A673 (cell line): ENCODE results near the gene WSCD2. TPM values are rescaled to one million over a fixed set of nuclear protein-coding genes. Genes with fewer than 3 reads are reported as not detected.
A peak's percentile ranks its signal among the peaks of the same experiment; 100 is the strongest.

Experiments used
- BruUV-seq: library from RNA; stranded (reverse); fragments of 400-500 nt; replicated peaks from 2 replicates; lab custom pipeline; 2021; lab: Mats Ljungman, UMichigan
- CTCF ChIA-PET: fragments of 300-600 bp; sonication (Branson Sonifier 250); formaldehyde crosslinking; loops from one replicate; lab custom pipeline; 2022; ENCODE audit warnings: antibody characterized with exemption; lab: Charles Lee
- POLR2A ChIA-PET: fragments of 300-600 bp; sonication (Branson Sonifier 250); formaldehyde crosslinking; loops from one replicate; lab custom pipeline; 2022; ENCODE audit warnings: antibody characterized with exemption; ENCODE audit not compliant: low non-redundant PET; lab: Charles Lee
- DNase-seq: peaks from one replicate; pipeline ENCODE4 v3.0.0-alpha.2; 2015; ENCODE audit warnings: low spot score
- H3K27ac ChIP-seq: fragments of 200-600 bp; sonication (generic); 2 replicates; pipeline ENCODE4 v1.5.1; 2016; ENCODE audit warnings: mixed run types, low read depth, mild to moderate bottlenecking, mixed read lengths, antibody characterized with exemption, low read length; ENCODE audit not compliant: poor library complexity, severe bottlenecking
- H3K27me3 ChIP-seq: fragments of 200-600 bp; sonication (generic); replicated peaks from 2 replicates; pipeline ENCODE4 v1.6.1; 2017; ENCODE audit warnings: mixed run types, low read depth, mild to moderate bottlenecking, mixed read lengths, antibody characterized with exemption, low read length; ENCODE audit not compliant: insufficient read depth, poor library complexity
- H3K36me3 ChIP-seq: fragments of 200-600 bp; sonication (generic); 2 replicates; pipeline ENCODE4 v1.6.1; 2016; ENCODE audit warnings: mixed run types, mild to moderate bottlenecking, mixed read lengths, antibody characterized with exemption, low read length; ENCODE audit not compliant: insufficient read depth, poor library complexity, severe bottlenecking
- H3K4me1 ChIP-seq: fragments of 200-600 bp; sonication (generic); 2 replicates; pipeline ENCODE4 v1.6.1; 2017; ENCODE audit warnings: mixed run types, mild to moderate bottlenecking, mixed read lengths, antibody characterized with exemption, low read length; ENCODE audit not compliant: insufficient read depth, poor library complexity, severe bottlenecking
- H3K4me3 ChIP-seq: fragments of 200-600 bp; sonication (generic); 2 replicates; pipeline ENCODE4 v1.5.1; 2016; ENCODE audit warnings: low read depth, mixed run types, mild to moderate bottlenecking, mixed read lengths, low read length; ENCODE audit not compliant: poor library complexity, severe bottlenecking
- H3K9me3 ChIP-seq: fragments of 200-600 bp; sonication (generic); 2 replicates; pipeline ENCODE4 v1.6.1; 2016; ENCODE audit warnings: mixed run types, low read depth, mild to moderate bottlenecking, mixed read lengths, antibody characterized with exemption, low read length; ENCODE audit not compliant: poor library complexity, severe bottlenecking
- EZH2 ChIP-seq: fragments of 200-600 bp; sonication (generic); IDR thresholded peaks from 2 replicates; pipeline ENCODE4 v1.6.1; 2017; ENCODE audit warnings: borderline replicate concordance, low read depth, mild to moderate bottlenecking, mixed read lengths, antibody characterized with exemption, low read length; ENCODE audit not compliant: poor library complexity, severe bottlenecking
- intact Hi-C: fragments of 100-400 bp; cut with micrococcal nuclease; formaldehyde crosslinking; loops from one replicate; pipeline ENCODE4 v1.10.0; 2022; ENCODE audit not compliant: unreplicated experiment
- total RNA-seq: library from RNA; stranded (reverse); gene quantifications from 2 replicates; pipeline ENCODE4 v1.2.3, GENCODE V29; 2021
- TF ChIP-seq, protein P1 (sequence below): fragments of 300-800, 200-600 bp; sonication (generic); conservative IDR thresholded peaks from 2 replicates; pipeline ENCODE4 v1.5.1; 2017; ENCODE audit warnings: low read depth, mild to moderate bottlenecking, antibody characterized with exemption, low read length, moderate library complexity, mixed read lengths

Gene WSCD2
- total RNA-seq, 1 experiment from 2014 or later: not detected

DNA sequence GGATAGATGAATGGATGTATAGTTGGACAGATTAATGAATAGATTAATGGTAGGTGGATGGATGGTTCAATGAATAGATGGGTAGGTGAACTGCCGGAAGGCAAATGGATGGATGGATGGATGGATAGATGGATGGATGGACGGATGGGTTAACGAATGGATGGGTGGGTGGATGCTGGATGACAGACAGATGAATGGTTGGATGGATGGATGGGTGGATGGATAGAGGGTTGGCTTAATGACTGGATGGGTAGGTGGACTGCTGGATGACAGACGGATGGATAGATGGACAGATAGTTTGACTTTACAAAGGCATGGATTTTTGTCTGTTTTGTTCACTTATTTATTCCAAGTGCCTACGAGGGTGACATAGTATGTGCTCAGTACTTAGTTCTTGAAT, 64.4 kb downstream of the WSCD2 start:
- intact Hi-C loops: loop anchor here (5.0 to 10.0 kb wide), 2 partner anchors 201 to 261 kb away; no protein-coding TSS in a partner anchor
- Histone ChIP-seq H3K4me1 (no peaks in the 10 kb centered on the region), H3K4me3 (no peak overlapping the region), H3K27me3 (peaks cover 7% of the 10 kb centered on the region), H3K36me3 (no peaks in the 10 kb centered on the region), H3K9me3 (no peaks in the 10 kb centered on the region), H3K27ac (no peak overlapping the region)
- no peak for DNase-seq
- CTCF ChIA-PET: no interaction called here
- POLR2A ChIA-PET: no interaction called here
- no peak for TF ChIP-seq EZH2
- TF ChIP-seq, protein P1, sequence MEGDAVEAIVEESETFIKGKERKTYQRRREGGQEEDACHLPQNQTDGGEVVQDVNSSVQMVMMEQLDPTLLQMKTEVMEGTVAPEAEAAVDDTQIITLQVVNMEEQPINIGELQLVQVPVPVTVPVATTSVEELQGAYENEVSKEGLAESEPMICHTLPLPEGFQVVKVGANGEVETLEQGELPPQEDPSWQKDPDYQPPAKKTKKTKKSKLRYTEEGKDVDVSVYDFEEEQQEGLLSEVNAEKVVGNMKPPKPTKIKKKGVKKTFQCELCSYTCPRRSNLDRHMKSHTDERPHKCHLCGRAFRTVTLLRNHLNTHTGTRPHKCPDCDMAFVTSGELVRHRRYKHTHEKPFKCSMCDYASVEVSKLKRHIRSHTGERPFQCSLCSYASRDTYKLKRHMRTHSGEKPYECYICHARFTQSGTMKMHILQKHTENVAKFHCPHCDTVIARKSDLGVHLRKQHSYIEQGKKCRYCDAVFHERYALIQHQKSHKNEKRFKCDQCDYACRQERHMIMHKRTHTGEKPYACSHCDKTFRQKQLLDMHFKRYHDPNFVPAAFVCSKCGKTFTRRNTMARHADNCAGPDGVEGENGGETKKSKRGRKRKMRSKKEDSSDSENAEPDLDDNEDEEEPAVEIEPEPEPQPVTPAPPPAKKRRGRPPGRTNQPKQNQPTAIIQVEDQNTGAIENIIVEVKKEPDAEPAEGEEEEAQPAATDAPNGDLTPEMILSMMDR: no peak
- no TSS peak for BruUV-seq

DNA sequence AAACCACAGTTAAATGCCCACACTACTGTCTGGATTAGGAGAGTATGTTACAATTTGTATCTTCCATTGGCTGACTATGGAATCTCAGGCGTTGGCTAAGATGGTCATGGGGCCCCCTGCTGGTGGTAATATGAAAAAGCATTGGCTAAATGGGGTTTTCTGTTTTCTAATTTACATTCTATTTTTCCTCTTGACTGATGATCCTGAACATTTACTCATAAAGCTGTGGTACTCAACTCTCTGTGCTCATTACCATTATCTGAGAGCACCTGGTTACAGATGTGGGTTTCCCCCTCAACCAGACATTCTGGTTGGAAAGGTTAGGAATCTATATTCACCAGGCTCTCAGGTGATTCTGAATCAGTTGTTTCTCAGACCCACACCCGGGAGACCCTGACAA, 64.8 kb downstream of the WSCD2 start:
- POLR2A ChIA-PET: no interaction called here

DNA sequence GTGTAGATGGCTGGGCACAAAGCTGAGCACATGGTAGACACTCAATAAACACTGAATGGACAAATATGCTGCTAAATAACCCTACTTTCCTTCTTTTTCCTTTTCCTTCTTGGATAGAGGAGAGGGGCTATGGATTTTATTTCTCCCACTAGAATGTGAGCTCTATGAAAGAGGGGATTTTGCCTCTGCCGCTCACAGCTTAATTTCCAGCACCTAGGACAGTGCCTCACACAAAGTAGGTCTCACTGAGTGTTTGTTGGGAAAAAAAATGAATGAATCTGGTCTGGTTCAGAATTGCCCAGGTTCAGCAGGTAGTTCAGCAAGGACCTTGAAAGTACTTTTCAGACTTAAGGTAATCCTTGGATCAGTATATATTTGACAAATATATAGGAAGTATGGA, 65.5 kb downstream of the WSCD2 start:
- no peaks in the 10 kb centered on the region for H3K36me3 ChIP-seq
- BruUV-seq: no TSS peak
- POLR2A ChIA-PET: no interaction called here
- H3K4me1 ChIP-seq: no peaks in the 10 kb centered on the region
- no peak overlapping the region for H3K27ac ChIP-seq
- intact Hi-C loops: loop anchor here (5.0 to 10.0 kb wide), 2 partner anchors 202 to 260 kb away; no protein-coding TSS in a partner anchor
- no peaks in the 10 kb centered on the region for H3K9me3 ChIP-seq
- no peaks in the 10 kb centered on the region for H3K27me3 ChIP-seq
- no peak for DNase-seq
- TF ChIP-seq, protein P1: no peak
- no peak for TF ChIP-seq EZH2
- CTCF ChIA-PET: interaction anchor here (0.6 kb wide), 1 partner anchor 278 kb away, joined by 8 read pairs; no protein-coding TSS in a partner anchor
- no peak overlapping the region for H3K4me3 ChIP-seq

More for the DNA sequence above, 64.8 kb downstream of the WSCD2 start:
- no peak for TF ChIP-seq EZH2
- TF ChIP-seq, protein P1: peak; percentile 85
- DNase-seq: peak; percentile 44
- H3K27me3 ChIP-seq: peaks cover 3% of the 10 kb centered on the region
- no peak overlapping the region for H3K27ac ChIP-seq
- CTCF ChIA-PET: no interaction called here
- no peaks in the 10 kb centered on the region for H3K9me3 ChIP-seq
- BruUV-seq: no TSS peak
- H3K4me1 ChIP-seq: no peaks in the 10 kb centered on the region
- H3K4me3 ChIP-seq: no peak overlapping the region
- intact Hi-C loops: loop anchor here (5.0 to 10.0 kb wide), 2 partner anchors 202 to 261 kb away; no protein-coding TSS in a partner anchor
- H3K36me3 ChIP-seq: no peaks in the 10 kb centered on the region
